ENCODE results near the gene SPATS1.
"Not testable (repeated sequence)": the region's sequence is repeated elsewhere in the genome, so short reads cannot be mapped to it uniquely, and the experiment has no call there.

Gene SPATS1

GRCh38 chr6:44346818-44347217, 4.4 kb downstream of the SPATS1 start:
- not testable (repeated sequence) for DNase-seq

- DNase-seq = no peak
Observed at GRCh38 chr6:44349904-44350649, 7.6 kb downstream of the SPATS1 start.

DNA sequence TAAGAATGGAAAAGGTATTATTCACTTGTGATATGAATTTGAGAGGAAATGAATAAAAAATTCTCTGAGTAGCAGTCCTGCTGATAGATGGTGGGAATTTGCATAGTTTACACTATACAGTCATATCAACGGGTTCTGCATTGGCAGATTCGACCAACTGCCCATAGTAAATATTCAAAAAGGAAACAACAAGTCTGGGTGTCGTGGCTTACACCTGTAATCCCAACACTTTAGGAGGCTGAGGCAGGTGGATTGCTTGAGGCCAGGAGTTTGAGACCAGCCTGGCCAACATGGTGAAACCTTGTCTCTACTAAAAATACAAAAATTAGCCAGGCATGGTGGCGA, 8.2 kb downstream of the SPATS1 start:
- DNase-seq = not testable (repeated sequence)

- DNase-seq = no peak
Observed at GRCh38 chr6:44352259-44352658, 9.8 kb downstream of the SPATS1 start.

DNA sequence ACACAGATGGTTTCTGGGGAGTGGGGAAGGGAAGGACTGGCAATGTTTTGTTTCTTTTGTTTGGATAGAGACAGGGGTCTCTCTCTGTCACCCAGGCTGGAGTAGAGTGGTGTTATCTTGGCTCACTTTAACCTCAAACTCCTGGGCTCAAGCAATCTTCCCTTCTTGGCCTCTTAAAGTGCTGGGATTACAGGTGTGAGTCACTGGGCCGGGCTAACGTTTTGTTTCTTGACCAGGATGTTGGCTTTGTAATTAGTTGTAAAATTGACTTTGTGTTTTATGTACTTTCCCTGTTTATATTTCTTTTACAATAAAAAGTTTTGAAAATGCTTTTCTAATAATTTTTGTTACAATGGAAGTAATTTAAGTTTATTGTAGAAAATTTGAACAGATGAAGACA, 10.9 kb downstream of the SPATS1 start:
- no peak for DNase-seq

DNA sequence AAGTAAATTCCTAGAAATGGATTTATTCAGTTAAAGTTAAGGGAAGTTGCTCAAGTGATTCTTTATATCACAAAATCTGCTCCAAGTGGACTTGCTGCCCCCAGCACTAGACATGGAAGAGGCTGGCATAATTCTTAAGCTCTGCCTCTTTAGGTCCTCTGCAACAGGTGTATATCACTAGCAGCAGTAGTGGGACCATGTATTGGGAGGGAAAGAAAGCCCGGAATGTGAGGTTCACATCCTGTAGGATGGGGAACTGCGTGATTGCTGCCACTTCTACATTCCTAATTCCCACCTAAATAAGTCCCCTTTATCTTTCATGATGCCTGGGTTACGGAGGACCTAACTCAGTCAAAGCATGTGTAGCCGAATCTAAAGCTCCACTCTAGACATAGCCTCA, 13.2 kb downstream of the SPATS1 start:
- DNase-seq = no peak

- no peak for DNase-seq
Observed at GRCh38 chr6:44356487-44356886, 14.0 kb downstream of the SPATS1 start.

- no peak for DNase-seq
Observed at GRCh38 chr6:44359973-44360372, 17.5 kb downstream of the SPATS1 start.

DNA sequence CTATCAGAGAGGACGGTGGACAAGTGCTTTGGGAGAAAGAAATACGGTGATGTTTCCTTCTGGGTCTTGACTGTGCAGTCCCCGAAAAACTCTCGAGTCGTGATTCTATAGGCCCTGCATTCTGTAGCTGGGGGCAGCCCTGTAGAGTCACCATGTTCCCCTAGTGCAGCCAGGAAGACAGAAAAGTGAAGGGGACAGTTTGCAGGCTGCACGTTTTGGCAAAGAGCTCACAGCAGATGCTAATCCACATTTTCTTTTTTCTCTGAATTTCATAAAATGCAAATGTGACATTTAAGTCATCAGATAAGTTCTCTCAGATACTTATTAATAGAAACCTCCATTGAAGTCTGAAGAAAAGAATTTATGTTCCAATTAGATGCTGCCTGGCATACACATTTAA, 19.5 kb downstream of the SPATS1 start:
- DNase-seq = no peak

- DNase-seq = no peak
Observed at GRCh38 chr6:44363377-44363926, 21.0 kb downstream of the SPATS1 start.

DNA sequence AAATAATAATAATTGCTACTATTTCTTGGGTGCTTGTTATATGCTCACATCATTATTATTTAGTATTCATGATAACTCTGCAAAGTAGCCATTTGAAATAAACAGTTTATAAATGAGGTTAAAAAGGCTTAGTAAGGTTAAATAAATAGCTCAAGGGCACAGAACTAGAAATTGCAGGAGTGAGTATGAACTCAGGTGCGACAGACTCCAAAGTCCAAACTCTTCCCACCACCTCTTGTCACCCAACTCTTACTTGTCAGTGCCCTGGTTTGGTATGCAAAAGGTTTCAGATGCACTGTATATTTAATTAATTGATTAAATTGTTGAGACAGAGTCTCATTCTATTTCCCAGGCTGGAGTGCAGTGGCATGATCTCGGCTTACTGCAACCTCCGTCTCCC, 24.3 kb downstream of the SPATS1 start:
- no peak for DNase-seq

- DNase-seq = no peak
Observed at GRCh38 chr6:44367681-44368080, 25.2 kb downstream of the SPATS1 start.

- no peak for DNase-seq
Observed at GRCh38 chr6:44373051-44373450, 30.6 kb downstream of the SPATS1 start.

- no peak for DNase-seq
Observed at GRCh38 chr6:44373787-44374186, 31.3 kb downstream of the SPATS1 start.

- no peak for DNase-seq
Observed at GRCh38 chr6:44375071-44375470, 32.6 kb downstream of the SPATS1 start.

- DNase-seq = no peak
Observed at GRCh38 chr6:44377484-44377883, 35.0 kb downstream of the SPATS1 start.

- DNase-seq = no peak
Observed at GRCh38 chr6:44377971-44378370, 35.5 kb downstream of the SPATS1 start.

DNA sequence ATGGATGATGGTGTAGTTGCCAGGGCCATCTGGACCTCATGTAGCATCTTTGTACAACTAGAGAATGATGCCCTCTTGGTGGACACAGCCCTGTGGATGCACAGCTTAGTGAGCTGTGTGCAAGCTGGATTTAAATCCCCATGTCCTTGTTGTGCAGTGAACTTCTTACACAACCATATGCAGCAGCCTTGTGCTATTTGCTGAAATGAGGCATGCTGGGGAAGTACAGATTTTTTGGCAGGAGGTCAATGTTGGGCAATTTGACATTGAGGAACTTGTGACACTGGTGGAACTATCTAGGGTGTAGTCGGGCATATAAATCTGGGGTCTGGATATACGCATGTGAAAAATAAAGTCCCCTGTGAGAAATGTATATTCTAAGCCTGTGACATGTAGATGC, 39.3 kb downstream of the SPATS1 start:
- no peak for DNase-seq

DNA sequence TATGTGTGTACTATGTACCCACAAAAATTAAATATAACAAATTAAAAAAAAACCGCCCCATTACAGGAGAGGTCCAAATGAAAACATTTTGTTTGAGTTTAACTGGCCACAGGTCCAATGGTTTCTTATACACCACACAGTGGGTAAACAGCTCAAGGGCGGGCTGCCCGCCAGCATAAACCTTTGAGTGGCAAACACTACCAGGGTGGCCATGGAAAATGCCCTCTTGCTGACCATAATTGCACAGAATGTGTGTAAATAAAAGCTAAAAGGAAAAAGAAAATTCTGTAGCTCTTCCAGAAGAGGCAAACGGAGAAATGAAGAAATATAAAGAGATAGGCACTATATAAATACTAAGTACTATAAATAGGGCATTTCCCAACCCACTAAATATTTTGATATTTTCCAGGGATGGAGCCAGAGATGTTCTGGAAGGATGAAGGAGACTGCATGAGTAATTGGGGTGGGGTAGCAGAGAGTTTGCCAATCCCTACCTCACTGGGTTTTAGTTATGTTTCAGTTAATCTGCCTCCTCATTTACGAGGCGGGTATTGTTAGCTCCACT, 44.0 kb downstream of the SPATS1 start:
- no peak for DNase-seq

GRCh38 chr6:44386929-44387345, 44.5 kb downstream of the SPATS1 start:
- no peak for DNase-seq

DNA sequence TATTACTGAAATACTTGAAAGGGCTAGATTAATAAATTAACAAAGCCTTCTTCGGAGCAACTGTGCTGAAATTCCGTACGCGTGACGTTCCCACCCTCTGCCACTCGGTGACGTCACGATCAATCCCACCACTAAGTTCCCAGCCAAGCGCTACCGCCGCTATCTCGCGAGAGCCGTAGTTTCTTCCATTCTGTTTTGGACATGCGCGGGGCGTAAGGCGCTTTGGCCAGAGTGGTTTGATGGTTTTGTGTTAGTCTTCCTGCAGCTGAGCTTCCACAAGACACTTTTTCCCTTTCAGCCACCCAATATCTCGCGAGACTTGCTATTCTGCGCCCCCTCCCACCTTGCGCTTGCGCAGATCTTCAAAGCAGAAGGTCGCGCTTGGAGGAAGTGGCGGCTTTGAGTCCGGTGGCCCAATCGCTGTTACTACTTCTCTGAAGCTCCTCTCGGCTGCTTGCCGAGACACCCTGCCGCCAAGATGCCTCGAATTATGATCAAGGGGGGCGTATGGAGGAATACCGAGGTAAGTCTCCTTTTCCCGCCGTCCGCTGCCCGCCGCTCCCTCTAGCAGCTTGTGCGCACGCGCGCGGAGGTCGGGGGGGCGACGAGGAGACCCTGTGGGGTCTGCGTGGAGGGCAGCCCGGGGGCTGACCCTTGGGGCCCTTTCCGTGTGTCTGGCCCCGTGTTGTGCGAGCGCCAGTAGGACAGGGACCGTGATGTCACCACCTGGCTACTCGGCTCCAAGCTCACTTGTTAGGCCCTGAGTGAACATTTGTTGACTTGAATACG, 45.1 kb downstream of the SPATS1 start, which contains the start of gene CDC5L:
CDC5L (plus strand) TSS at position 361 of the 789 bp plus-strand sequence; CDS start at position 479, 118 bp downstream.
- DNase-seq = peak; percentile 74 to 97 (median 85)

DNA sequence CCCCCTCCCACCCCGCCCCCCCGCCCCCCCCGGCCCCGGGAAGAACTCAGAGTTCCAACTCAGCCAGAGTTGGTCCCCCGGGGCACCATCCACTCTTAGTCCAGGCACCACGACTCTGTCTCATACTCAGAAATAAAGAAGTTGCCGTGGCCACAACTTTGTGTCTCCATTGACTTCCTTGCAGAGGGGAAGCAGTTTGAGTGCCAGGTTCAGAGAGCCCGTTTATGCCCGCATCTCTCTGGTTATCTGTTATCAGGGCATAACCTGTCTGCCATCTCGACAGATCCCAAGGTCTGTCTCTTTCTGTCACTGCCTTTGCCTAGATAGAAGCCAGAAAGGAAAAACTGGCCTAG, 45.7 kb downstream of the SPATS1 start:
- no peak for DNase-seq

GRCh38 chr6:44388887-44389286, 46.4 kb downstream of the SPATS1 start:
- DNase-seq = no peak
